ENCODE results near the gene COBL. TPM values are rescaled to one million over a fixed set of nuclear protein-coding genes. Genes with fewer than 3 reads are reported as not detected.

COBL gene
- total and polyA plus RNA-seq, 2 of the 4 experiments (the other 2 are of a cell fraction), result under 0.01 TPM; not detected in 1

DNA sequence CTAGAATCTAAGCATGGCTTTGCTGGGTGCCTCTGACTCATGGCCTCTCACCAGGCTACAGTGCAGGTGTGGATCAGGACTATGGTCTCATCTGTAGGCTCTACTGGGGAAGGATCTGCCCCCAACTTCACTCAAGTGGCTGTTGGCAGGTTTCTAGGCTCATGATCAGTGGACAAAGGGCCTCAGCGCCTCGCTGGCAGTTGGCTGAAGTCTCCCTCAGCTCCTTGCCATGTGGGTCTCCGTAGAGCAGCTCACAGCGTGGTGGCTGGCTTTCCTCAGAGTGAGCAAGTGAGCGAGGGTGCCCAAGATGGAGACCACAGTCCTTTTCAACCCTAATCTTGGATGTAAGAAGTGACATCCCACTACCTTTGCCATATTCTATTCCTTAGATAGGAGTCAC is 238.0 kb downstream of the COBL start:
- H3K4me3 ChIP-seq (ENCODE audit: insufficient read depth, low read depth, low read length), result no peak overlapping the region
- H3K14ac ChIP-seq (replicated peaks; ENCODE audit: low read depth, low read length), result no peak overlapping the region
- no CpG with 5 or more reads among the region's 5 CpGs for WGBS, 2 experiments (ENCODE audit: extremely low coverage in 2 of 2, insufficient read length in 1 of 2)
- H3K9me1 ChIP-seq (ENCODE audit: insufficient read depth, low read length), result no peaks in the 10 kb centered on the region
- ChIA-PET CTCF (interaction anchor here (0.5 kb wide), 1 partner anchor 63 kb away, joined by 8 read pairs; no protein-coding TSS in a partner anchor), POLR2A (ENCODE audit: unreplicated experiment) (no interaction called here)
- BruUV-seq (replicated peaks), result no TSS peak
- H3K23ac ChIP-seq (ENCODE audit: low read depth, low read length), result no peak overlapping the region
- H3K9me3 ChIP-seq (ENCODE audit: control insufficient read depth, insufficient read depth, low read length), result no peaks in the 10 kb centered on the region
- H2BK15ac ChIP-seq (ENCODE audit: low read depth, low read length), result no peak overlapping the region
- DNase-seq, result no peak
- peaks cover 20% of the 10 kb centered on the region for H3K27me3 ChIP-seq (ENCODE audit: control insufficient read depth, insufficient read depth, low read length)
- H2AK9ac ChIP-seq (replicated peaks; ENCODE audit: low read depth, low read length, poor library complexity), result no peak overlapping the region
- no peak overlapping the region for H3K4ac ChIP-seq (ENCODE audit: low read depth, low read length)
- no peak overlapping the region for H2BK120ac ChIP-seq (ENCODE audit: low read depth, low read length)
- H3K27ac ChIP-seq (ENCODE audit: insufficient read depth, low read length), result no peak overlapping the region
- ATAC-seq (ENCODE audit: low read depth), result no peak
- no peaks in the 10 kb centered on the region for H4K20me1 ChIP-seq (ENCODE audit: insufficient read depth, low read length)
- no peak for TF ChIP-seq RFX5 (IDR thresholded peaks at IDR 0.05; ENCODE audit: low read depth, low read length)
- no peak for TF ChIP-seq CEBPB (IDR thresholded peaks at IDR 0.05; ENCODE audit: low read depth, low read length)
- TF ChIP-seq CHD1 (IDR thresholded peaks at IDR 0.05; ENCODE audit: low read depth, low read length), result no peak
- TF ChIP-seq NFE2L2 (IDR thresholded peaks at IDR 0.05; ENCODE audit: low read depth, low read length), result no peak
- no peak for TF ChIP-seq RAD21 (IDR thresholded peaks at IDR 0.05; ENCODE audit: low read length)
- TF ChIP-seq MAZ (IDR thresholded peaks at IDR 0.05; ENCODE audit: borderline replicate concordance, low read depth, low read length), result no peak
- no peak for TF ChIP-seq SMC3 (IDR thresholded peaks at IDR 0.05; ENCODE audit: low read depth, low read length)
- dilution Hi-C loops (cut with HindIII; ENCODE audit: low sequenced_read_pairs, unreplicated experiment), result no loop called here
- intact Hi-C loops (cut with micrococcal nuclease), result no loop called here
- H2BK5ac ChIP-seq (ENCODE audit: low read depth, low read length, poor library complexity, severe bottlenecking), result no peak overlapping the region
- no peak overlapping the region for H3K9ac ChIP-seq (ENCODE audit: low read depth, low read length)
- H4K8ac ChIP-seq (ENCODE audit: low read depth in 2 of 2, low read length in 2 of 2), result no peak overlapping the region
- no peak overlapping the region for H3K56ac ChIP-seq (ENCODE audit: extremely low read depth, insufficient read depth, low read length)
- no peaks in the 10 kb centered on the region for H3K4me1 ChIP-seq (ENCODE audit: control insufficient read depth, insufficient read depth, low read length)
- no peak overlapping the region for H2AFZ ChIP-seq (replicated peaks; ENCODE audit: low read length, poor library complexity)
- no peak overlapping the region for H2BK20ac ChIP-seq (ENCODE audit: low read depth, low read length)
- no peak overlapping the region for H4K91ac ChIP-seq (ENCODE audit: insufficient read depth, low read depth, low read length)
- no peak overlapping the region for H4K5ac ChIP-seq (ENCODE audit: low read depth, low read length)
- H3K4me2 ChIP-seq (ENCODE audit: low read depth, low read length), result no peak overlapping the region
- H2AK5ac ChIP-seq (ENCODE audit: low read depth, low read length), result no peak overlapping the region
- in situ Hi-C loops (cut with MboI; ENCODE audit: low sequenced_read_pairs), result loop anchor here (10.0 kb wide), 1 partner anchor 614 kb away; no protein-coding TSS in a partner anchor
- no peaks in the 10 kb centered on the region for H3K79me1 ChIP-seq (ENCODE audit: low read depth in 1 of 2, low read length in 2 of 2)
- H3K36me3 ChIP-seq (ENCODE audit: control insufficient read depth, insufficient read depth, low read length), result no peaks in the 10 kb centered on the region
- no peak overlapping the region for H3K18ac ChIP-seq (ENCODE audit: low read depth, low read length)

Measured in IMR-90 (cell line).